Brain microvascular endothelial cell (primary cell): ENCODE results near the gene RBMS3.
A peak's percentile ranks its signal among the peaks of the same experiment; 100 is the strongest.

Source experiments
- DNase-seq: peaks from one replicate; pipeline ENCODE4 v3.0.0-alpha.2; 2020
- H3K27ac ChIP-seq: fragments of 250-450 bp; sonication (Bioruptor Pico); 2 replicates; pipeline ENCODE4 v1.5.1; 2020; ENCODE audit warnings: mild to moderate bottlenecking, moderate library complexity
- H3K27me3 ChIP-seq: fragments of 250-450 bp; sonication (Bioruptor Pico); replicated peaks from 2 replicates; pipeline ENCODE4 v1.5.1; 2020; ENCODE audit warnings: mild to moderate bottlenecking
- H3K36me3 ChIP-seq: fragments of 250-450 bp; sonication (Bioruptor Pico); replicated peaks from 2 replicates; pipeline ENCODE4 v1.5.1; 2020; ENCODE audit warnings: mild to moderate bottlenecking
- H3K4me3 ChIP-seq: 2 replicates; pipeline ENCODE4 v1.5.1; 2011; ENCODE audit warnings: low read depth, mild to moderate bottlenecking, control low read depth, low read length, moderate library complexity
- in situ Hi-C: cut with HindIII; loops from 2 replicates; pipeline ENCODE4 v1.10.0; 2017; ENCODE audit warnings: low sequenced_read_pairs, low pct_ligation_motif_present
- TF ChIP-seq, protein P1 (sequence below): IDR thresholded peaks from 2 replicates; pipeline ENCODE4 v1.5.1; 2011; ENCODE audit warnings: low read depth, mild to moderate bottlenecking, moderate library complexity, low read length, control low read depth, inconsistent platforms; ENCODE audit errors: missing control alignments

Gene RBMS3

DNA sequence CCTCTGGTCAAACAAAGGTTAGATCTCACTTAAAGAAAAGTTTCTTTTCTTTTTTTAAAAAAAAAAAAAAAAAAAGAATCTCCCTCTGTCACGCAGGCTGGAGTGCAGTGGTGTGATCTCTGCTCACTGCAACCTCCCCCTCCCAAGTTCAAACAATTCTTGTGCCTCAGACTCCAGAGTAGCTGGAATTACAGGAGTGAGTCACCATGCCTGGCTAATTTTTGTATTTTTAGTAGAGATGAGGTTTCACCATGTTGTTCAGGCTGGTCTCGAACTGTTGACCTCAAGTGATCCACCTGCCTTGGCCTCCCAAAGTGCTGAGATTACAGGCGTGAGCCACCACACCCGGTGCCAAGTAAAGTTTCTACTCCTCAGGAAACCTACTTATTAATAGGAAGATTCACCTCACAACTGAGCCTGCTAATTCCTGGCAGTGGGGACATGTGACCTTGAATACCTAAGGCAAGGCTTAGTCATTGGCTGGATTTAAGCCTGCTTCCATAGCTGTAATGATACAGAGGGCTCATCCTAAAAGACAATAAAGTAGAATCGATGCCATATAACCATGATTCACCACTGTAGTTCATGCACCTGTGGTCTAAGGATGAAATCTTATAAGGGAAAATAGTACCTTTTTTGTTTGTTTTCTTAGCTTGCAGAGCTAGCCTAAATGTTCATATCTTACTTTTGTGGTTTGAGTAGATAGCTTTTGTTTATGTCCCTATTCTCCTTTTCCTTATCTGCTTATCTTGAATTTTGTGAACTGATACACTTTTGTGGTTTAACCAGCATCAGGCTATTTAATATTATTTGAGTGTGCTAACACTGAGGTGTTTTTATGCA is 24.8 kb upstream of the RBMS3 start:
- in situ Hi-C loops = no loop called here
- no peak overlapping the region for H3K4me3 ChIP-seq
- no peaks in the 10 kb centered on the region for H3K27me3 ChIP-seq
- no peaks in the 10 kb centered on the region for H3K36me3 ChIP-seq
- DNase-seq = peak; percentile 72
- H3K27ac ChIP-seq = no peak overlapping the region
- TF ChIP-seq, protein P1, sequence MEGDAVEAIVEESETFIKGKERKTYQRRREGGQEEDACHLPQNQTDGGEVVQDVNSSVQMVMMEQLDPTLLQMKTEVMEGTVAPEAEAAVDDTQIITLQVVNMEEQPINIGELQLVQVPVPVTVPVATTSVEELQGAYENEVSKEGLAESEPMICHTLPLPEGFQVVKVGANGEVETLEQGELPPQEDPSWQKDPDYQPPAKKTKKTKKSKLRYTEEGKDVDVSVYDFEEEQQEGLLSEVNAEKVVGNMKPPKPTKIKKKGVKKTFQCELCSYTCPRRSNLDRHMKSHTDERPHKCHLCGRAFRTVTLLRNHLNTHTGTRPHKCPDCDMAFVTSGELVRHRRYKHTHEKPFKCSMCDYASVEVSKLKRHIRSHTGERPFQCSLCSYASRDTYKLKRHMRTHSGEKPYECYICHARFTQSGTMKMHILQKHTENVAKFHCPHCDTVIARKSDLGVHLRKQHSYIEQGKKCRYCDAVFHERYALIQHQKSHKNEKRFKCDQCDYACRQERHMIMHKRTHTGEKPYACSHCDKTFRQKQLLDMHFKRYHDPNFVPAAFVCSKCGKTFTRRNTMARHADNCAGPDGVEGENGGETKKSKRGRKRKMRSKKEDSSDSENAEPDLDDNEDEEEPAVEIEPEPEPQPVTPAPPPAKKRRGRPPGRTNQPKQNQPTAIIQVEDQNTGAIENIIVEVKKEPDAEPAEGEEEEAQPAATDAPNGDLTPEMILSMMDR = no peak

DNA sequence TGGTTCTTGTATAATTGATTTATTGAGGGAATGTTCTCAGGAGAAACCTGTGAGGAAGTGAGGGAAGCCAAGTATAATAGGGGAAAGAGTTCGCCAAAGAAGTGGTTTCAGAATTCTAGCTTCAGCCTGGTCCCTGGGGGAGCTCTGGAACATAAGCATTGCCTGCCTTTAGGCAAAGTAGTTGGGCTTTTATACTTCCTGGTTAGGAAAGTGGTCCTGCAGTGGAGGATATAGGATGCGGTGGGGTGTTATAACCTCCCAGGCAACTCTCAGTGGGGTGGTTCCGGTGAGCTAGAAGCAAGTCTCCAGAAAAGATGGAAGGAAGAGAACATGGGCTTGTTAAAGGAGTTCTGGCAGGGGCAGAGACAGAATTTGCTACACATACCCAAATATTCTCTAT is 22.7 kb upstream of the RBMS3 start:
- Histone ChIP-seq H3K36me3 (no peaks in the 10 kb centered on the region), H3K27me3 (no peaks in the 10 kb centered on the region), H3K4me3 (no peak overlapping the region), H3K27ac (no peak overlapping the region)
- in situ Hi-C loops = no loop called here
- no peak for DNase-seq
- TF ChIP-seq, protein P1 = no peak

DNA sequence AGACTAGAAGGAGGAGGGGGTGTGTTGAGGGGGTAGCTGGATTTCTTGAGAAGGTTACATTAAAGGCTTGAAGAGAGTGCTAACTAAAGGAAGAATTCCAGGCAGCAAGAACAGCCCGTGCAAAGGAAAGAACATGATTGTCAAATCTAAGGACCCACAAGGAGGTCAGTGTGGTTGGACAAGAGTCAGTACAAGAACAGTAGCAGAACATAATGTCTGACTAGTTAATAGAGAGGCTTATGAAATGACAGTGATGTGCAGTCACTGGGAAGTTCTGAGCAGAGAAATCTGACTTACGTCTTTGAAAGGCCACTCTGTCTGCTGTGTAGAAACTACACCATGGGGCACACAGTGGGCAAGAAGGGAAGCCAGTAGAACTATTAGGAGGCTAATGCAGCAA is 19.8 kb upstream of the RBMS3 start:
- H3K27ac ChIP-seq = no peak overlapping the region
- no peaks in the 10 kb centered on the region for H3K27me3 ChIP-seq
- no peak for DNase-seq
- in situ Hi-C loops = no loop called here
- H3K4me3 ChIP-seq = no peak overlapping the region
- TF ChIP-seq, protein P1 = no peak
- no peaks in the 10 kb centered on the region for H3K36me3 ChIP-seq

DNA sequence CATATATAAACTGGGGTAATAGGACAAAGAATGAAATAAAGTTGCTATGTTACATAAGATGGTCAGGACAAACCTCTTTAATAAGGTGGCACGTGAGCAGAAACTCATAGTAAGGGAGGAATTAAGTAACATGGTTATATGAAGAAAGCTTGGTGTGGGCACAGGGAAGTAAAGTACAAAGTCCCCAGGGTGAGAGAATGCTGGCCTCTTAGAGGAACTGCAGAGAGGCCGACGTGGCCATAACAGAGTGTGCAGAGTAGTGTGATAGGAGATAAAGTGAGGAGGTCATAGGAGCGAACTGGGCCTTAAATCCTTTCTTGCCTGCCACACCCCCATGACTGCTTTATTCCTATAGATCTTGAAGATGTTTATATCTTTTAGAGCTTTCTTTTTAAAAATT is 17.4 kb upstream of the RBMS3 start:
- Histone ChIP-seq H3K4me3 (no peak overlapping the region), H3K27ac (no peak overlapping the region), H3K27me3 (no peaks in the 10 kb centered on the region), H3K36me3 (no peaks in the 10 kb centered on the region)
- in situ Hi-C loops = no loop called here
- TF ChIP-seq, protein P1 = no peak
- DNase-seq = no peak

DNA sequence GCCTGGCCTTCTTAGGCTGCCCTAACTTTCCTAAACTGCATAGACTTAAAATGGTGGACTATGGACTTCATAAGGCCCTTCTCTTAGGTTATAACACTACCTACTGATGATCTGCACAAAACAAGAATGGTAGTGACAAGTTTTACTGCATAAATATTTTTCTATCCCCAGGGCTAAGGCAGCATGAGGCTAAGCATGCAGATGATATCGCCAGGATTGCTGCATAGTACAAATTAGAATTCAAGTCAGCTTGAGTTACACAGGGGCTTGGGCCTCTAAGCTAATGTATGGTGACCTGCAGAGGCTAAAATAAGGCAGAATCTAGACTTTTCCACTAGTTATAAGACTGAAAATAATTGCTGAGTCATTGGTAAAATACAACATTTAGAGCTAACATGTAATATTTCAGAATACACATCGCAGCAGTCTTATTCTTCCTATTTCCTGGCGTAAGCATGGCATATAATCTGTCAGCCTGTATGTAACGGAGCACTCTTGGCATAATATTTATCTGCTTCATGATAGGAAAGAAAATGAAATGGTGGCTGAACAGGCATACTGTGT is 15.3 kb upstream of the RBMS3 start:
- Histone ChIP-seq H3K27ac (no peak overlapping the region), H3K36me3 (no peaks in the 10 kb centered on the region), H3K4me3 (no peak overlapping the region), H3K27me3 (no peaks in the 10 kb centered on the region)
- TF ChIP-seq, protein P1 = no peak
- in situ Hi-C loops = no loop called here
- DNase-seq = no peak
